Neural progenitor cell (in vitro differentiated cells): ENCODE measurements around the gene PIK3R2. TPM values are rescaled to one million over a fixed set of nuclear protein-coding genes. Genes with fewer than 3 reads are reported as not detected.
A peak's percentile ranks its signal among the peaks of the same experiment; 100 is the strongest.

Experiments
- DNase-seq: peaks from one replicate; pipeline ENCODE4 v3.0.0-alpha.2; 2016; ENCODE audit warnings: low spot score
- H2AFZ ChIP-seq: fragments of 200-600 bp; sonication (generic); replicated peaks from 2 replicates; pipeline ENCODE4 v1.6.1; 2016; ENCODE audit warnings: antibody characterized with exemption
- H3F3A ChIP-seq: fragments of 200-600 bp; sonication (generic); 2 replicates; pipeline ENCODE4 v1.6.1; 2016; ENCODE audit warnings: antibody characterized with exemption, low read depth
- H3K27ac ChIP-seq: fragments of 200-600 bp; sonication (generic); 2 replicates; pipeline ENCODE4 v1.5.1; 2016; ENCODE audit warnings: mild to moderate bottlenecking
- H3K27me3 ChIP-seq: fragments of 200-600 bp; sonication (generic); 2 replicates; pipeline ENCODE4 v1.6.1; 2016; ENCODE audit warnings: mild to moderate bottlenecking, moderate library complexity
- H3K36me3 ChIP-seq: fragments of 200-600 bp; sonication (generic); 2 replicates; pipeline ENCODE4 v1.5.1; 2016
- H3K4me1 ChIP-seq: fragments of 200-600 bp; sonication (generic); 2 replicates; pipeline ENCODE4 v1.6.1; 2016; ENCODE audit warnings: mixed run types
- H3K4me2 ChIP-seq: fragments of 200-600 bp; sonication (generic); 2 replicates; pipeline ENCODE4 v1.6.1; 2016
- H3K4me3 ChIP-seq: fragments of 200-600 bp; sonication (generic); 2 replicates; pipeline ENCODE4 v1.5.1; 2016
- H3K79me2 ChIP-seq: fragments of 200-600 bp; sonication (generic); 2 replicates; pipeline ENCODE4 v1.6.1; 2016; ENCODE audit warnings: low read depth
- H3K9ac ChIP-seq: fragments of 200-600 bp; sonication (generic); 2 replicates; pipeline ENCODE4 v1.6.1; 2016
- H3K9me3 ChIP-seq: fragments of 200-600 bp; sonication (generic); 2 replicates; pipeline ENCODE4 v1.5.1; 2016; ENCODE audit warnings: low read depth
- H4K20me1 ChIP-seq: fragments of 200-600 bp; sonication (generic); 2 replicates; pipeline ENCODE4 v1.6.1; 2016; ENCODE audit warnings: low read depth
- H3K27ac Mint-ChIP-seq: 3 replicates; pipeline ENCODE4 v1.8.0; 2021; ENCODE audit warnings: mixed read lengths
- H3K27me3 Mint-ChIP-seq: 2 replicates; pipeline ENCODE4 v1.8.0; 2022; ENCODE audit warnings: low read depth, mild to moderate bottlenecking, inconsistent platforms, moderate library complexity, mixed read lengths; ENCODE audit not compliant: insufficient read depth
- H3K36me3 Mint-ChIP-seq: 3 replicates; pipeline ENCODE4 v1.8.0; 2021; ENCODE audit warnings: mixed read lengths
- H3K4me1 Mint-ChIP-seq: 3 replicates; pipeline ENCODE4 v1.8.0; 2021; ENCODE audit warnings: mixed read lengths
- H3K4me3 Mint-ChIP-seq: 3 replicates; pipeline ENCODE4 v1.8.0; 2021; ENCODE audit warnings: mild to moderate bottlenecking, moderate library complexity, mixed read lengths
- H3K9me3 Mint-ChIP-seq: 3 replicates; pipeline ENCODE4 v1.8.0; 2020; ENCODE audit warnings: mixed read lengths
- CTCF ChIP-seq: fragments of 200-600 bp; sonication (generic); IDR thresholded peaks from 2 replicates; pipeline ENCODE4 v1.5.1; 2017; ENCODE audit warnings: antibody characterized with exemption, mild to moderate bottlenecking
- EZH2 ChIP-seq: fragments of 200-600 bp; sonication (generic); IDR thresholded peaks from 2 replicates; pipeline ENCODE4 v1.6.1; 2017; ENCODE audit warnings: antibody characterized with exemption, mild to moderate bottlenecking, moderate library complexity
- EZH2phosphoT487 ChIP-seq: fragments of 200-600 bp; sonication (generic); IDR thresholded peaks from 2 replicates; pipeline ENCODE4 v1.6.1; 2017; ENCODE audit warnings: antibody characterized with exemption
- total RNA-seq: library from RNA; depleted of rRNA; stranded (reverse); fragments of >200 nt; gene quantifications from 2 replicates; pipeline ENCODE4 v1.2.3, GENCODE V29; 2015; ENCODE audit warnings: low replicate concordance

The PIK3R2 gene
- total RNA-seq, 1 donor from 2014 or later: 21.4 TPM

GRCh38 chr19:18108897-18109296, 44.1 kb upstream of the PIK3R2 start:
- H3K4me3 Mint-ChIP-seq: peak overlapping the region; percentile 81
- Histone ChIP-seq H3K9me3 (no peaks in the 10 kb centered on the region), H3K36me3 (no peaks in the 10 kb centered on the region), H4K20me1 (peaks cover 6% of the 10 kb centered on the region), H3K9ac (no peak overlapping the region), H3K4me2 (peak overlapping the region; percentile 97), H3K27ac (no peak overlapping the region), H3K27me3 (peaks cover 33% of the 10 kb centered on the region), H3F3A (peaks cover 29% of the 10 kb centered on the region), H3K79me2 (no peaks in the 10 kb centered on the region), H3K4me1 (no peaks in the 10 kb centered on the region), H2AFZ (no peak overlapping the region), H3K4me3 (no peak overlapping the region)
- peaks cover 3% of the 10 kb centered on the region for H3K9me3 Mint-ChIP-seq
- H3K36me3 Mint-ChIP-seq: no peaks in the 10 kb centered on the region
- TF ChIP-seq CTCF (no peak), EZH2phosphoT487 (no peak)
- peaks cover 27% of the 10 kb centered on the region for H3K27me3 Mint-ChIP-seq
- peak overlapping the region; percentile 21 for H3K27ac Mint-ChIP-seq
- H3K4me1 Mint-ChIP-seq: peaks cover 22% of the 10 kb centered on the region
- no peak for DNase-seq

GRCh38 chr19:18109341-18109732, 43.6 kb upstream of the PIK3R2 start:
- H3K27me3 Mint-ChIP-seq: peaks cover 30% of the 10 kb centered on the region
- DNase-seq: no peak

GRCh38 chr19:18109733-18110608, 43.0 kb upstream of the PIK3R2 start:
- Mint-ChIP-seq H3K27ac (no peak overlapping the region), H3K9me3 (peaks cover 3% of the 10 kb centered on the region), H3K36me3 (no peaks in the 10 kb centered on the region), H3K4me3 (peak overlapping the region; percentile 81), H3K4me1 (peaks cover 20% of the 10 kb centered on the region), H3K27me3 (peaks cover 32% of the 10 kb centered on the region)
- Histone ChIP-seq H2AFZ (peak overlapping the region; percentile 94), H3K27ac (no peak overlapping the region), H3K4me2 (peak overlapping the region; percentile 97), H3K9ac (peak overlapping the region; percentile 1), H3K36me3 (no peaks in the 10 kb centered on the region), H3K79me2 (no peaks in the 10 kb centered on the region), H3K4me1 (no peaks in the 10 kb centered on the region), H3K27me3 (peaks cover 33% of the 10 kb centered on the region), H3K4me3 (peak overlapping the region; percentile 76), H3K9me3 (no peaks in the 10 kb centered on the region), H3F3A (peaks cover 29% of the 10 kb centered on the region), H4K20me1 (peaks cover 6% of the 10 kb centered on the region)
- no peak for TF ChIP-seq EZH2
- peak; percentile 76 for DNase-seq

More at GRCh38 chr19:18109341-18109732, 43.6 kb upstream of the PIK3R2 start:
- Histone ChIP-seq H3K36me3 (no peaks in the 10 kb centered on the region), H3K4me1 (no peaks in the 10 kb centered on the region), H3F3A (peaks cover 29% of the 10 kb centered on the region), H2AFZ (peak overlapping the region; percentile 94), H3K4me3 (peak overlapping the region; percentile 76), H3K79me2 (no peaks in the 10 kb centered on the region), H3K9me3 (no peaks in the 10 kb centered on the region), H3K27me3 (peaks cover 33% of the 10 kb centered on the region), H3K9ac (peak overlapping the region; percentile 1), H3K4me2 (peak overlapping the region; percentile 97), H3K27ac (no peak overlapping the region), H4K20me1 (peaks cover 6% of the 10 kb centered on the region)
- Mint-ChIP-seq H3K36me3 (no peaks in the 10 kb centered on the region), H3K27ac (no peak overlapping the region), H3K9me3 (peaks cover 3% of the 10 kb centered on the region), H3K4me3 (peak overlapping the region; percentile 81), H3K4me1 (peaks cover 20% of the 10 kb centered on the region)
- no peak for TF ChIP-seq EZH2
- no peak for TF ChIP-seq EZH2phosphoT487
- no peak for TF ChIP-seq CTCF
